Prostate gland (tissue), 2 donors: ENCODE results near the gene CDKL1.

Experiments
- POLR2A ChIP-seq: fragments of 450-650 bp; IDR thresholded peaks from one replicate; pipeline ENCODE4 v1.6.1; 2016; ENCODE audit warnings: antibody characterized with exemption, mild to moderate bottlenecking
- TF ChIP-seq, protein P1 (sequence below), 4 experiments: fragments of 200-600 bp in 2 of 4; fragments of 450-650 bp in 2 of 4; sonication (generic) in 2 of 4; IDR thresholded peaks; 1 replicate in 3 of 4; 2 replicates in 1 of 4; pipeline ENCODE4 v1.5.1; 2016 to 2019; ENCODE audit warnings: antibody characterized with exemption in 4 of 4, mild to moderate bottlenecking in 2 of 4, moderate library complexity in 2 of 4

DNA sequence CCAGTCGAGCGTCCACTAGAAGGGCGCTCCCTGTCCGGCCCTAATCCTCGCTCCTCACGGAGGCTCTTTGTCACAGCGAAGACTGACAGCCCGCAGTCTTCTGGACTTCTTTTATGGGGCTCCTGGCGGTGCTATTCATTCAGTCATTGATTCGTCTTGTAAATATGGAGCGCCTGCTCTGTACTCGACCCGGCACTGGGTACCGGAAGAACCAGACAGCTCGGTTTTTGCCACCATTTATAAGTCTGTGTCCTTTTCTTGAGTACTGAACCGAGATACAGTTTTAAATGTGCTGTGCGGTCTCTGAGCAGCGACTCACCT is 84.0 kb downstream of the CDKL1 start:
- TF ChIP-seq, protein P1, sequence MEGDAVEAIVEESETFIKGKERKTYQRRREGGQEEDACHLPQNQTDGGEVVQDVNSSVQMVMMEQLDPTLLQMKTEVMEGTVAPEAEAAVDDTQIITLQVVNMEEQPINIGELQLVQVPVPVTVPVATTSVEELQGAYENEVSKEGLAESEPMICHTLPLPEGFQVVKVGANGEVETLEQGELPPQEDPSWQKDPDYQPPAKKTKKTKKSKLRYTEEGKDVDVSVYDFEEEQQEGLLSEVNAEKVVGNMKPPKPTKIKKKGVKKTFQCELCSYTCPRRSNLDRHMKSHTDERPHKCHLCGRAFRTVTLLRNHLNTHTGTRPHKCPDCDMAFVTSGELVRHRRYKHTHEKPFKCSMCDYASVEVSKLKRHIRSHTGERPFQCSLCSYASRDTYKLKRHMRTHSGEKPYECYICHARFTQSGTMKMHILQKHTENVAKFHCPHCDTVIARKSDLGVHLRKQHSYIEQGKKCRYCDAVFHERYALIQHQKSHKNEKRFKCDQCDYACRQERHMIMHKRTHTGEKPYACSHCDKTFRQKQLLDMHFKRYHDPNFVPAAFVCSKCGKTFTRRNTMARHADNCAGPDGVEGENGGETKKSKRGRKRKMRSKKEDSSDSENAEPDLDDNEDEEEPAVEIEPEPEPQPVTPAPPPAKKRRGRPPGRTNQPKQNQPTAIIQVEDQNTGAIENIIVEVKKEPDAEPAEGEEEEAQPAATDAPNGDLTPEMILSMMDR (IDR thresholded peaks at IDR 0.05) = no peak
- no peak for TF ChIP-seq POLR2A
